Skin epidermis (tissue), 12 donors: ENCODE results near the gene POU5F2.

Experiments
- H3K27ac ChIP-seq, 21 experiments: fragments of 200-600 bp; sonication (generic) in 11 of 21; one replicate each; pipeline ENCODE4 v1.5.0; 2020; ENCODE audit warnings: mild to moderate bottlenecking in 3 of 21, inconsistent platforms in 2 of 21, moderate library complexity in 2 of 21
- H3K4me3 ChIP-seq, 7 experiments: fragments of 200-600 bp; sonication (generic) in 2 of 7; one replicate each; pipeline ENCODE4 v1.5.0; 2020; ENCODE audit warnings: inconsistent platforms in 2 of 7, mild to moderate bottlenecking in 2 of 7, moderate library complexity in 1 of 7

Gene POU5F2

DNA sequence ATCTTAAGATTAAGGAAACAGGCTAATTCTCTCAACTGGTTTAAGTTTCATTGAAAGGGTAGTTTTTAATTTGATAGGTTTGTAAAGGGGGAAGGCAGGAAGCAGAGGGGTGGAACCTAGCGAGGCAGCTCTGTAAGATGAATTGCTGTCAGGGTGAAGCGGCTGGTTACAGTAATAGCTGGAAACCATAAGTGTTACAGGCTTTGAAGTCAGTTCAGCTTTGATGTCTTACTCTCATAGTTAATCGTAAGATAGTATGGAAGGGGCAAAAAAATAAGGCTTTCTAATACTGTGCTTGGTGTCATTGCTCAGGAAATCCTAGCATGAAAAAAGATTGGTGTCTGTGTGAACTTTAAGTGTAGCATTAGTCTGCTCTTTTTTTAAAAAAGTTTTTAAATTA is 20.3 kb downstream of the POU5F2 start:
- H3K27ac ChIP-seq, result no peak overlapping the region
- no peak overlapping the region for H3K4me3 ChIP-seq

DNA sequence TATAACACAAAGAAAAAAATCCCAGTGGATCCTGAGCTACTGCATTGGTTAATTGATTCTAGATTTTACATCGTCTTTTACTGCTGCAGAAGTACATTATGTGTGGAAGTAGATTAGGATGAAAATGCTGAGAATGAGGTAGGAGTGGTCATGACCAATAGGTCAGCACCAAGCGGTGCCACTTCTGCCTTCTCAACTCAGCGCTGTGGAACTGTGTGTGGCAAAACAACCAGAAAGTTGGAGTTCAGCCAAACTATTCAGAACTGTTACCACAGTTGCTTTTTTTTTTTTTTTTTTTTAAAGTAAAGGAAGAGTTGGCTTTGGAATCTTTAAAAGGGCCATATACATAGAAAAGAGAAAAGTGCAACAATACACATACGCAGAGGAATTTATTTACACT is 24.2 kb downstream of the POU5F2 start:
- H3K4me3 ChIP-seq, result no peak overlapping the region
- no peak overlapping the region for H3K27ac ChIP-seq

GRCh38 chr5:93716453-93716852 is 24.9 kb downstream of the POU5F2 start:
- Histone ChIP-seq H3K4me3 (no peak overlapping the region), H3K27ac (no peak overlapping the region)

- Histone ChIP-seq H3K27ac (no peak overlapping the region), H3K4me3 (no peak overlapping the region)
Observed at GRCh38 chr5:93715761-93716160, 25.6 kb downstream of the POU5F2 start.

DNA sequence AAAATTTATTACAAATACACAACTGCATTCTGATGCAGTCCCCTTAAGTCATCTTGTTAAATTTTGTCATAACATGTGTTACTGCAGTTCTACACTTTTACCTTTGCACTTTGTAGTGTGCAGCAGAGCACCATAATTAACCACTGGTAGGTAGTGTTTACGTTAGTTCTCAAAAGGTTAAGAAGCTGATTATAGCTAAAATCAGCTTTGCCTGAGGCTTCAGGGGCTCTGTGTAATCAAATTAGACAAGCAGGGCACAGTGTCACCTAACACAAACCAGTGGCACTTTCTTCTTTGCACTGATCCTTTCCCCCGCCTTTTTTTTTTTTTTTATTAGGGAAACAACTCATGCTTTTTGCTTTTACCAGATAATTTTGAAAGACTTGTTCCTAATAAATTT is 26.1 kb downstream of the POU5F2 start:
- no peak overlapping the region for H3K27ac ChIP-seq
- H3K4me3 ChIP-seq, result no peak overlapping the region

GRCh38 chr5:93708442-93708841 is 33.0 kb downstream of the POU5F2 start:
- Histone ChIP-seq H3K27ac (no peak overlapping the region), H3K4me3 (no peak overlapping the region)

GRCh38 chr5:93705896-93706295 is 35.5 kb downstream of the POU5F2 start:
- H3K4me3 ChIP-seq, result no peak overlapping the region
- H3K27ac ChIP-seq, result no peak overlapping the region

DNA sequence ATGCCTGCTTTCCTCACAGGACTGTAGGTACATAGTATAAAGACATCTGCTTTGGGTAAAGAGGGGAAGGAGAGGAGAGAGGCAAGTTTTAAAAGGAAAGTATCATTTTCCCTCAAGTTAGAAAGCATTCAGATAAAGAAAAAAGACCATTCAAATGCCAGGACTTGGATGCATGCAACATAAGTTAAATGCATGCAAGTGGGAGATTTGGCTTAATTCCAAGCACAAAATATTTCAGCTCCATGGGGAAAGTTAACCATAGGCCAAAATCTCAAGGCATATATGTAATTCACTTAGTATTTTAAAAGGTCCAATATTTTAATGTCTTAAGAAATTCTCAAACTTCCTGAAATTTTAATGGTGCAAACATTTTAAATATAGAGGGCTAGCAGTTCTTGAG is 36.4 kb downstream of the POU5F2 start:
- H3K27ac ChIP-seq, result no peak overlapping the region
- H3K4me3 ChIP-seq, result no peak overlapping the region

GRCh38 chr5:93691997-93692396 is 49.4 kb downstream of the POU5F2 start:
- Histone ChIP-seq H3K4me3 (no peak overlapping the region), H3K27ac (no peak overlapping the region)
